Neural progenitor cell (in vitro differentiated cells): ENCODE measurements around the gene GNG10.

Experiments used
- EZH2 ChIP-seq: fragments of 200-600 bp; sonication (generic); IDR thresholded peaks from 2 replicates; pipeline ENCODE4 v1.6.1; 2017; ENCODE audit warnings: antibody characterized with exemption, mild to moderate bottlenecking, moderate library complexity
- TF ChIP-seq, protein P1 (sequence below): fragments of 200-600 bp; sonication (generic); IDR thresholded peaks from 2 replicates; pipeline ENCODE4 v1.5.1; 2017; ENCODE audit warnings: antibody characterized with exemption, mild to moderate bottlenecking

- TF ChIP-seq, protein P1, sequence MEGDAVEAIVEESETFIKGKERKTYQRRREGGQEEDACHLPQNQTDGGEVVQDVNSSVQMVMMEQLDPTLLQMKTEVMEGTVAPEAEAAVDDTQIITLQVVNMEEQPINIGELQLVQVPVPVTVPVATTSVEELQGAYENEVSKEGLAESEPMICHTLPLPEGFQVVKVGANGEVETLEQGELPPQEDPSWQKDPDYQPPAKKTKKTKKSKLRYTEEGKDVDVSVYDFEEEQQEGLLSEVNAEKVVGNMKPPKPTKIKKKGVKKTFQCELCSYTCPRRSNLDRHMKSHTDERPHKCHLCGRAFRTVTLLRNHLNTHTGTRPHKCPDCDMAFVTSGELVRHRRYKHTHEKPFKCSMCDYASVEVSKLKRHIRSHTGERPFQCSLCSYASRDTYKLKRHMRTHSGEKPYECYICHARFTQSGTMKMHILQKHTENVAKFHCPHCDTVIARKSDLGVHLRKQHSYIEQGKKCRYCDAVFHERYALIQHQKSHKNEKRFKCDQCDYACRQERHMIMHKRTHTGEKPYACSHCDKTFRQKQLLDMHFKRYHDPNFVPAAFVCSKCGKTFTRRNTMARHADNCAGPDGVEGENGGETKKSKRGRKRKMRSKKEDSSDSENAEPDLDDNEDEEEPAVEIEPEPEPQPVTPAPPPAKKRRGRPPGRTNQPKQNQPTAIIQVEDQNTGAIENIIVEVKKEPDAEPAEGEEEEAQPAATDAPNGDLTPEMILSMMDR: no peak
- TF ChIP-seq EZH2: no peak
Measured at GRCh38 chr9:111634860-111635259, 26.5 kb upstream of the GNG10 start.
